AG04449 (cell line): ENCODE measurements around the gene ZNF222.

ENCODE experiments used
- CTCF ChIA-PET: fragments of 350-600 bp; formaldehyde crosslinking; extraction: SDS; loops from one replicate; lab custom pipeline; 2021; ENCODE audit warnings: antibody characterized with exemption; lab: Yijun Ruan, JAX
- POLR2A ChIA-PET: fragments of 400-600, 350-600 bp; formaldehyde crosslinking; extraction: SDS; loops from one replicate; lab custom pipeline; 2020; ENCODE audit warnings: antibody characterized with exemption, inconsistent platforms; lab: Yijun Ruan, JAX
- DNase-seq: peaks from one replicate; pipeline ENCODE4 v3.0.0-alpha.2; 2010; ENCODE audit warnings: low read depth, low spot score
- H3K4me3 ChIP-seq: 2 replicates; pipeline ENCODE4 v1.5.1; 2011; ENCODE audit warnings: low read depth, mild to moderate bottlenecking, control low read depth, low read length
- TF ChIP-seq, protein P1 (sequence below): IDR thresholded peaks from one replicate; pipeline ENCODE4 v1.5.1; 2011; ENCODE audit warnings: mild to moderate bottlenecking, moderate library complexity, low read length, control low read depth, inconsistent platforms; ENCODE audit not compliant: insufficient read depth; ENCODE audit errors: missing control alignments

The ZNF222 gene

DNA sequence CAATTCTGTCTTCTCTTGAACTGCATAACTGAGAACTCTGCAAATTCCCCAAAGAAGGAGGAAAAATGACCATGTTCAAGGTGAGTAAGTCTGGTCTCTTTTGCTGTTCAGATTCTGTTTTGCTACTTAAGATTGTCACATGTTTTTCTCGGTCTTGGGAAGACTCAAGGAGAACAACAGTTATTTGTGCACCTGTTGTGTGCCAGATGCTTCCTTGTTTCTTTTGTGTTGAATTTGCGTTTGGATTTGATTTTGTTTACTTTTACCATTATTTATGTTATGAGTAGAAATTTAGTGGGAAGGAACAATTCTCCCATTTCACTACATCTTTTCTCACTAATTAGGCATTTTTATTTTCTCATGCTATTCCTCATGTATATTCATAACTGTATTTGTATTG, 51.1 kb downstream of the ZNF222 start:
- TF ChIP-seq, protein P1, sequence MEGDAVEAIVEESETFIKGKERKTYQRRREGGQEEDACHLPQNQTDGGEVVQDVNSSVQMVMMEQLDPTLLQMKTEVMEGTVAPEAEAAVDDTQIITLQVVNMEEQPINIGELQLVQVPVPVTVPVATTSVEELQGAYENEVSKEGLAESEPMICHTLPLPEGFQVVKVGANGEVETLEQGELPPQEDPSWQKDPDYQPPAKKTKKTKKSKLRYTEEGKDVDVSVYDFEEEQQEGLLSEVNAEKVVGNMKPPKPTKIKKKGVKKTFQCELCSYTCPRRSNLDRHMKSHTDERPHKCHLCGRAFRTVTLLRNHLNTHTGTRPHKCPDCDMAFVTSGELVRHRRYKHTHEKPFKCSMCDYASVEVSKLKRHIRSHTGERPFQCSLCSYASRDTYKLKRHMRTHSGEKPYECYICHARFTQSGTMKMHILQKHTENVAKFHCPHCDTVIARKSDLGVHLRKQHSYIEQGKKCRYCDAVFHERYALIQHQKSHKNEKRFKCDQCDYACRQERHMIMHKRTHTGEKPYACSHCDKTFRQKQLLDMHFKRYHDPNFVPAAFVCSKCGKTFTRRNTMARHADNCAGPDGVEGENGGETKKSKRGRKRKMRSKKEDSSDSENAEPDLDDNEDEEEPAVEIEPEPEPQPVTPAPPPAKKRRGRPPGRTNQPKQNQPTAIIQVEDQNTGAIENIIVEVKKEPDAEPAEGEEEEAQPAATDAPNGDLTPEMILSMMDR = no peak
- ChIA-PET POLR2A (no interaction called here), CTCF (no interaction called here)

More for the DNA sequence above, 51.1 kb downstream of the ZNF222 start:
- no peak for DNase-seq
- no peak overlapping the region for H3K4me3 ChIP-seq
